SK-N-SH (cell line): ENCODE measurements around the gene ADNP2. TPM values are rescaled to one million over a fixed set of nuclear protein-coding genes. Genes with fewer than 3 reads are reported as not detected.

ENCODE experiments used
- CTCF ChIA-PET: fragments of 300-600, 350-600 bp; formaldehyde crosslinking; extraction: SDS; loops from one replicate; lab custom pipeline; 2021; lab: Yijun Ruan, JAX
- POLR2A ChIA-PET: fragments of 350-600 bp; sonication (Branson Sonifier 250); formaldehyde crosslinking; extraction: SDS; loops from one replicate; lab custom pipeline; 2020; ENCODE audit warnings: antibody characterized with exemption, inconsistent platforms; lab: Yijun Ruan, JAX
- DNase-seq: peaks from one replicate; pipeline ENCODE4 v3.0.0; 2012
- H2AFZ ChIP-seq: fragments of 200-600 bp; sonication (generic); 2 replicates; pipeline ENCODE4 v1.8.1; 2016; ENCODE audit warnings: antibody characterized with exemption, mild to moderate bottlenecking, low read depth
- H3F3A ChIP-seq: fragments of 200-600 bp; sonication (generic); replicated peaks from 2 replicates; pipeline ENCODE3; 2016; ENCODE audit warnings: antibody characterized with exemption, mild to moderate bottlenecking; ENCODE audit not compliant: insufficient read depth
- H3K27ac ChIP-seq, 2 experiments: fragments of 200-500 bp in 1 of 2; fragments of 200-600 bp in 1 of 2; sonication (Bioruptor generic) in 1 of 2; sonication (generic), shearing (Covaris generic) in 1 of 2; 2 replicates each; pipeline versions ENCODE4 v1.5.1 to v1.6.1; 2014 to 2016; ENCODE audit warnings: low read depth in 2 of 2, inconsistent platforms in 1 of 2, low read length in 1 of 2, mild to moderate bottlenecking in 1 of 2, mixed read lengths in 1 of 2
- H3K27me3 ChIP-seq: fragments of 200-600 bp; sonication (generic), shearing (Covaris generic); 2 replicates; pipeline ENCODE4 v1.6.1; 2016; ENCODE audit warnings: mixed run types; ENCODE audit not compliant: insufficient read depth
- H3K36me3 ChIP-seq, 2 experiments: fragments of 200-500 bp in 1 of 2; fragments of 200-600 bp in 1 of 2; sonication (Bioruptor generic) in 1 of 2; sonication (generic) in 1 of 2; replicated peaks in 1 of 2; 2 replicates each; pipeline versions ENCODE3 to v1.5.1; 2014 to 2016; ENCODE audit warnings: low read length in 1 of 2, mild to moderate bottlenecking in 1 of 2; ENCODE audit not compliant: insufficient read depth in 2 of 2, control insufficient read depth in 1 of 2
- H3K4me1 ChIP-seq, 2 experiments: fragments of 200-500 bp in 1 of 2; fragments of 200-600 bp in 1 of 2; sonication (Bioruptor generic) in 1 of 2; sonication (generic), shearing (Covaris generic) in 1 of 2; 2 replicates each; pipeline versions ENCODE4 v1.5.1 to v1.6.1; 2014 to 2016; ENCODE audit warnings: low read depth in 1 of 2, low read length in 1 of 2, mixed run types in 1 of 2; ENCODE audit not compliant: insufficient read depth in 2 of 2, control insufficient read depth in 1 of 2
- H3K4me2 ChIP-seq: fragments of 200-600 bp; sonication (generic), shearing (Covaris generic); 2 replicates; pipeline ENCODE4 v1.6.1; 2017; ENCODE audit warnings: mixed run types
- H3K4me3 ChIP-seq, 2 experiments: fragments of 200-500 bp in 1 of 2; fragments of 200-600 bp in 1 of 2; sonication (Bioruptor generic) in 1 of 2; sonication (generic), shearing (Covaris generic) in 1 of 2; 2 replicates each; pipeline versions ENCODE4 v1.5.1 to v1.8.1; 2014 to 2016; ENCODE audit warnings: low read depth in 2 of 2, inconsistent platforms in 1 of 2, low read length in 1 of 2, mild to moderate bottlenecking in 1 of 2, mixed read lengths in 1 of 2, moderate library complexity in 1 of 2
- H3K79me2 ChIP-seq: fragments of 200-600 bp; sonication (generic); 2 replicates; pipeline ENCODE4 v1.8.1; 2017; ENCODE audit warnings: mild to moderate bottlenecking; ENCODE audit not compliant: insufficient read depth
- H3K9ac ChIP-seq: fragments of 200-600 bp; sonication (generic); 2 replicates; pipeline ENCODE4 v1.6.1; 2017; ENCODE audit warnings: mixed run types
- H3K9me2 ChIP-seq: fragments of 200-600 bp; sonication (generic); 2 replicates; pipeline ENCODE4 v1.6.1; 2017; ENCODE audit warnings: mixed run types
- H3K9me3 ChIP-seq: fragments of 200-600 bp; sonication (generic); 2 replicates; pipeline ENCODE4 v1.6.1; 2017; ENCODE audit warnings: mixed run types, mild to moderate bottlenecking, moderate library complexity
- H4K20me1 ChIP-seq: fragments of 200-600 bp; sonication (generic); 2 replicates; pipeline ENCODE4 v1.6.1; 2017; ENCODE audit warnings: mild to moderate bottlenecking, mixed run types; ENCODE audit not compliant: insufficient read depth
- FOSL2 ChIP-seq: IDR thresholded peaks from 2 replicates; pipeline ENCODE4 v1.4.0; 2012; ENCODE audit warnings: low read depth, mild to moderate bottlenecking, moderate library complexity, borderline replicate concordance
- FOXJ3 ChIP-seq: sonication (generic); formaldehyde crosslinking; IDR thresholded peaks from 2 replicates; pipeline ENCODE4 v1.5.1; 2020; ENCODE audit warnings: mild to moderate bottlenecking, missing genetic modification reagents
- GABPA ChIP-seq: IDR thresholded peaks from 2 replicates; pipeline ENCODE4 v1.4.0; 2012; ENCODE audit warnings: low read depth, mild to moderate bottlenecking
- GATA2 ChIP-seq: sonication (generic); formaldehyde crosslinking; IDR thresholded peaks from 2 replicates; pipeline ENCODE4 v1.5.0; 2020; ENCODE audit warnings: mild to moderate bottlenecking, missing genetic modification reagents
- IRF3 ChIP-seq: fragments of 150-350 bp; IDR thresholded peaks from 2 replicates; pipeline ENCODE4 v1.6.1; 2016; ENCODE audit warnings: mild to moderate bottlenecking, low read depth, low read length
- MEF2A ChIP-seq: IDR thresholded peaks from 2 replicates; pipeline ENCODE4 v1.4.0; 2012; ENCODE audit warnings: low read depth, borderline replicate concordance
- MXI1 ChIP-seq: IDR thresholded peaks from 2 replicates; pipeline ENCODE4 v1.6.1; 2012; ENCODE audit warnings: mild to moderate bottlenecking, low read depth, low read length, improper control_type of control experiment
- NFIC ChIP-seq: IDR thresholded peaks from 2 replicates; pipeline ENCODE4 v1.4.0; 2012; ENCODE audit warnings: borderline replicate concordance
- PBX3 ChIP-seq: IDR thresholded peaks from 2 replicates; pipeline ENCODE4; 2012
- RAD21 ChIP-seq: IDR thresholded peaks from 2 replicates; pipeline ENCODE4 v1.6.1; 2012; ENCODE audit warnings: mild to moderate bottlenecking, low read length
- REST ChIP-seq: IDR thresholded peaks from 2 replicates; pipeline ENCODE4 v1.6.1; 2012; ENCODE audit warnings: mild to moderate bottlenecking, low read depth, low read length, moderate library complexity
- RXRA ChIP-seq: IDR thresholded peaks from 2 replicates; pipeline ENCODE4 v1.4.0; 2012; ENCODE audit warnings: low read depth, mild to moderate bottlenecking, borderline replicate concordance
- ZBTB33 ChIP-seq: IDR thresholded peaks from 2 replicates; pipeline ENCODE4 v1.4.0; 2012; ENCODE audit warnings: low read depth, borderline replicate concordance
- WGBS: methylation state at CpG from one replicate; pipeline ENCODE4 v1.1.6; 2017; ENCODE audit warnings: low lambda C conversion rate; 5-methylcytosine and 5-hydroxymethylcytosine counted together
- polyA plus RNA-seq, 3 experiments: library from polyadenylated mRNA; depleted of rRNA; stranded (reverse); fragments of >200 nt; gene quantifications; 2 replicates each; pipeline ENCODE4 v1.2.3, GENCODE V29; 2012

ADNP2 gene
- polyA plus RNA-seq, 1 of the 3 experiments (the other 2 are of a cell fraction): 4.3 TPM

- no peak for TF ChIP-seq NFIC
- TF ChIP-seq PBX3: no peak
- no peak for TF ChIP-seq FOXJ3
- no peak for TF ChIP-seq GABPA
- TF ChIP-seq RAD21: no peak
- TF ChIP-seq FOSL2: no peak
- TF ChIP-seq RXRA: no peak
- TF ChIP-seq IRF3: no peak
- no peak for TF ChIP-seq ZBTB33
- no peak for TF ChIP-seq GATA2 (CRISPR knock-in tag)
- no peak for TF ChIP-seq REST
- no peak for TF ChIP-seq MXI1
- TF ChIP-seq MEF2A: no peak
- TF ChIP-seq, all 33 proteins: peak for 0
- H3K79me2 ChIP-seq: no peaks in the 10 kb centered on the region
- H3K4me1 ChIP-seq: no peaks in the 10 kb centered on the region
- no peak overlapping the region for H2AFZ ChIP-seq
- H3K36me3 ChIP-seq: no peaks in the 10 kb centered on the region
- no peaks in the 10 kb centered on the region for H3K27me3 ChIP-seq
- H3K9ac ChIP-seq: no peak overlapping the region
- CTCF ChIA-PET: interaction anchor here (1.0 to 4.2 kb wide), 3 partner anchors 8 to 80 kb away, joined by 3 to 19 read pairs (median 6); no protein-coding TSS in a partner anchor
- H3K4me2 ChIP-seq: no peak overlapping the region
- no peaks in the 10 kb centered on the region for H3K9me2 ChIP-seq
- DNase-seq: no peak
- no peak overlapping the region for H3K4me3 ChIP-seq
- POLR2A ChIA-PET: interaction anchor here (0.6 kb wide), 1 partner anchor 14 kb away, joined by 5 read pairs; no protein-coding TSS in a partner anchor
- 83% methylated on average over 18 of the region's 18 CpGs for WGBS
- H3K27ac ChIP-seq: no peak overlapping the region
- H4K20me1 ChIP-seq: no peaks in the 10 kb centered on the region
- H3K9me3 ChIP-seq: no peaks in the 10 kb centered on the region
- H3F3A ChIP-seq: no peaks in the 10 kb centered on the region
Measured at GRCh38 chr18:80175451-80176204, 66.6 kb downstream of the ADNP2 start.
